Upper lobe of left lung (tissue), 4 donors: ENCODE results near the gene NRXN3.

Source experiments
- EP300 ChIP-seq, 4 donors: sonication (generic); formaldehyde crosslinking; IDR thresholded peaks; one replicate each; pipeline ENCODE4 v1.5.1; 2017; ENCODE audit warnings: antibody characterized with exemption in 4 of 4, control low read depth in 2 of 4
- POLR2A ChIP-seq, 4 donors: fragments of 450-650 bp; IDR thresholded peaks; one replicate each; pipeline ENCODE4 v1.5.1; 2016 to 2017; ENCODE audit warnings: antibody characterized with exemption in 4 of 4, mild to moderate bottlenecking in 2 of 4
- TF ChIP-seq, protein P1 (sequence below), 6 experiments: fragments of 450-650 bp in 4 of 6; fragments of 200-600 bp in 2 of 6; sonication (generic) in 2 of 6; IDR thresholded peaks; one replicate each; pipeline ENCODE4 v1.5.1; 2016 to 2019; ENCODE audit warnings: antibody characterized with exemption in 6 of 6

DNA sequence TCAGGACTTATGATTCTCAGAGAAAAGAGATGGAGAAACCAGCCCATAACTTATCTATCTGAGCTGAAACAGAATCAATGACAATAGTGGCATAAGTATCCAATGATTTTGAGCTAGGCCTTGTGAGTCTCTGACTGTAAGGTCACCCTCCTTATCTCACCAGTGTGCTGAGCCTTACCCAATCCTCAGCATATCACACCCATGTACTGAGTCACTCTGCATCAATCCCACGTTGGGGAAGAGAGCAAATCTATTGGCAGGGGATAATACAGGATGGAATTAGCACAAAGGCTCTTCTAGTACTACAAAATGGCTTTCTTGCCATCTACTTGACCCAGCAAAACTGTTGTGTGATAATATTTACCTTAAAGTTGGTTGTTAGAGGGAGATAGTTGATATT, 997.8 kb downstream of the NRXN3 start:
- TF ChIP-seq, protein P1, sequence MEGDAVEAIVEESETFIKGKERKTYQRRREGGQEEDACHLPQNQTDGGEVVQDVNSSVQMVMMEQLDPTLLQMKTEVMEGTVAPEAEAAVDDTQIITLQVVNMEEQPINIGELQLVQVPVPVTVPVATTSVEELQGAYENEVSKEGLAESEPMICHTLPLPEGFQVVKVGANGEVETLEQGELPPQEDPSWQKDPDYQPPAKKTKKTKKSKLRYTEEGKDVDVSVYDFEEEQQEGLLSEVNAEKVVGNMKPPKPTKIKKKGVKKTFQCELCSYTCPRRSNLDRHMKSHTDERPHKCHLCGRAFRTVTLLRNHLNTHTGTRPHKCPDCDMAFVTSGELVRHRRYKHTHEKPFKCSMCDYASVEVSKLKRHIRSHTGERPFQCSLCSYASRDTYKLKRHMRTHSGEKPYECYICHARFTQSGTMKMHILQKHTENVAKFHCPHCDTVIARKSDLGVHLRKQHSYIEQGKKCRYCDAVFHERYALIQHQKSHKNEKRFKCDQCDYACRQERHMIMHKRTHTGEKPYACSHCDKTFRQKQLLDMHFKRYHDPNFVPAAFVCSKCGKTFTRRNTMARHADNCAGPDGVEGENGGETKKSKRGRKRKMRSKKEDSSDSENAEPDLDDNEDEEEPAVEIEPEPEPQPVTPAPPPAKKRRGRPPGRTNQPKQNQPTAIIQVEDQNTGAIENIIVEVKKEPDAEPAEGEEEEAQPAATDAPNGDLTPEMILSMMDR (IDR thresholded peaks at IDR 0.05): no peak
- no peak for TF ChIP-seq POLR2A (IDR thresholded peaks at IDR 0.05)
- TF ChIP-seq EP300 (IDR thresholded peaks at IDR 0.05): no peak
